Gastroesophageal sphincter (tissue), 3 donors: ENCODE results near the gene AATK.

Experiments used
- CTCF ChIP-seq, 4 experiments: fragments of 200-600 bp in 2 of 4; fragments of 450-650 bp in 2 of 4; sonication (generic) in 1 of 4; IDR thresholded peaks; one replicate each; pipeline ENCODE4 v1.5.1; 2017 to 2019; ENCODE audit warnings: antibody characterized with exemption in 4 of 4, mild to moderate bottlenecking in 2 of 4, moderate library complexity in 2 of 4
- EP300 ChIP-seq: sonication (generic); formaldehyde crosslinking; IDR thresholded peaks from one replicate; pipeline ENCODE4 v1.6.1; 2017; ENCODE audit warnings: antibody characterized with exemption, mild to moderate bottlenecking
- POLR2A ChIP-seq, 2 donors: fragments of 450-650 bp; IDR thresholded peaks; one replicate each; pipeline ENCODE4 v1.6.1; 2017; ENCODE audit warnings: antibody characterized with exemption in 2 of 2, mild to moderate bottlenecking in 2 of 2, moderate library complexity in 1 of 2
- POLR2AphosphoS5 ChIP-seq: sonication (generic); formaldehyde crosslinking; IDR thresholded peaks from one replicate; pipeline ENCODE4 v1.6.1; 2017; ENCODE audit warnings: antibody characterized with exemption

GRCh38 chr17:81192386-81193050, 26.5 kb upstream of the AATK start:
- TF ChIP-seq POLR2AphosphoS5 (no peak), CTCF (IDR thresholded peaks at IDR 0.05) (no peak), POLR2A (IDR thresholded peaks at IDR 0.05) (no peak), EP300 (no peak)
